Omental fat pad (tissue), 4 donors: Measurements from ENCODE around the gene NXPE1. TPM values are rescaled to one million over a fixed set of nuclear protein-coding genes. Genes with fewer than 3 reads are reported as not detected.

ENCODE experiments used
- ATAC-seq: fragments of 150-250 bp; one replicate; pipeline ENCODE4 v1.9.1; 2016; ENCODE audit warnings: mild to moderate bottlenecking, moderate library complexity; ENCODE audit not compliant: low FRiP score
- DNase-seq: peaks from one replicate; pipeline ENCODE4 v3.0.0-alpha.2; 2019; ENCODE audit warnings: low spot score
- total RNA-seq, 4 donors: library from RNA; depleted of rRNA; stranded (reverse); fragments of >200 nt; gene quantifications; one replicate each; pipeline ENCODE4 v1.1.0, GENCODE V29; 2016
- TF ChIP-seq, protein P1 (sequence below), 3 donors: fragments of 450-650 bp; IDR thresholded peaks; one replicate each; pipeline ENCODE4 v1.5.1; 2016 to 2017; ENCODE audit warnings: antibody characterized with exemption in 3 of 3, mild to moderate bottlenecking in 3 of 3, moderate library complexity in 2 of 3

The NXPE1 gene
- total RNA-seq, 4 donors from 2014 or later, result not detected

DNA sequence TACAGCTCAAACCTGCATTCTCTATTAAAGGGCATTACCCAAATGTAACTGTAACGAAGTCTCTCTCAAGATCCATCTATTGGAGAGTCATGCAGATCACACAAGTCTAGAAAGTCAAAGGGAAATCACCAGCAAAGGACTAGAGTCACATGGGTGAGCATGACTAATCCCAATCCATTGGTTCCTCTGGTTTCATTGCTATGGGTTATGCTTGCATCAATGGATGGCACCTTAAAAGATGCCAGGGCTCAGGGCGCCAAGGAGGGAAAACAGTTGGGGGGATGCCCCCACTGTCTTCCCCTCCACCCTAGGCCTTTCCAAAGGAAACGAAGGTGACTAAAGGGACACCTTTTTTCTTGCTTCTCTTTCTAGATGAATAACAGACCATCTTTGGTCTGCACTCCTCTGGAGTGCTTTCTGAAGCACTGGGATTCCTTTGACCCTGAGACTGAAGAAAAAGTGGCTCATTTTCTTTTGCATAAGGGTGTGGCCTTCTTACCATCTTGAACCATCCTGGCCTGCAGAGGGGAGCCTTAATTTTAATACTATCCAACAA, 27.8 kb upstream of the NXPE1 start:
- TF ChIP-seq, protein P1, sequence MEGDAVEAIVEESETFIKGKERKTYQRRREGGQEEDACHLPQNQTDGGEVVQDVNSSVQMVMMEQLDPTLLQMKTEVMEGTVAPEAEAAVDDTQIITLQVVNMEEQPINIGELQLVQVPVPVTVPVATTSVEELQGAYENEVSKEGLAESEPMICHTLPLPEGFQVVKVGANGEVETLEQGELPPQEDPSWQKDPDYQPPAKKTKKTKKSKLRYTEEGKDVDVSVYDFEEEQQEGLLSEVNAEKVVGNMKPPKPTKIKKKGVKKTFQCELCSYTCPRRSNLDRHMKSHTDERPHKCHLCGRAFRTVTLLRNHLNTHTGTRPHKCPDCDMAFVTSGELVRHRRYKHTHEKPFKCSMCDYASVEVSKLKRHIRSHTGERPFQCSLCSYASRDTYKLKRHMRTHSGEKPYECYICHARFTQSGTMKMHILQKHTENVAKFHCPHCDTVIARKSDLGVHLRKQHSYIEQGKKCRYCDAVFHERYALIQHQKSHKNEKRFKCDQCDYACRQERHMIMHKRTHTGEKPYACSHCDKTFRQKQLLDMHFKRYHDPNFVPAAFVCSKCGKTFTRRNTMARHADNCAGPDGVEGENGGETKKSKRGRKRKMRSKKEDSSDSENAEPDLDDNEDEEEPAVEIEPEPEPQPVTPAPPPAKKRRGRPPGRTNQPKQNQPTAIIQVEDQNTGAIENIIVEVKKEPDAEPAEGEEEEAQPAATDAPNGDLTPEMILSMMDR (IDR thresholded peaks at IDR 0.05), result no peak
- no peak for ATAC-seq
- DNase-seq, result no peak

DNA sequence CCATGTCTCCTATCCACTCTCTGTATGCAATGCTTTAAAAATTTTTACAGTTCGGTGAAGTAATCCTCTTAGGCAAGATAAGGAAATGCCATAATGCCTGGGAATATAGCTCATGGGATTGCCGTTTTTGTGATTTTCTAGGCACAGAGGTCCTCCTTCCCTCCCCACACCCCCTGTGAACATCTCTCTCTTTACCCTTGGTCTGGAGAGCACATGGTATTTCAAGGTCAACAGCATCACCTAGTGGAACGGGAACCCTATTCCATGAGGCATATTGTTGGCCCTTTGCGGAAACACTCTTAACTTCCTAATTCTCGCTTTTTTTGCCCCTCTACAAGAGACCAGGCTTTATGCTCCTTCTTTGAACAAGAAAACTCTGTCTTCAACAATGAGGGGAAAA, 27.1 kb upstream of the NXPE1 start:
- ATAC-seq (no peak), DNase-seq (no peak)
- TF ChIP-seq, protein P1 (IDR thresholded peaks at IDR 0.05), result no peak

DNA sequence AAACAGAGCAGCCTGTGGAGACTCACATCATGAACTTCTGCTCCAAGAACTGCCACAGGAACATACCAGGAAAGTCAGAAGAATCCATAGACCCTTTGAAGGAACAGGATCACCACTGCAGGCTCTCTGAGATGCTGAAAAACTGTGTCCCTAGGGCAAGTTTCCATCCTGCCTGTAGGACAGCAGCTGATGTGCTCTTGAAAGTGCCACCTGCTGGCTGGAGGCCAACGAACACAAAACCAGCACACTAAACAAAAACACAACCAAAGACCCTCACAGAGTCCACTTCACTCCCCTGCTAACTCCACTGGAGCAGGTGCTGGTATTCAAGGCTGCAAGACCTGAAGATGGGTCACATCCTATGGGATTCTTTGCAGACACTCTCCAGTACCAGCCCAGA, 12.0 kb upstream of the NXPE1 start:
- ATAC-seq (no peak), DNase-seq (no peak)
- TF ChIP-seq, protein P1 (IDR thresholded peaks at IDR 0.05), result no peak

DNA sequence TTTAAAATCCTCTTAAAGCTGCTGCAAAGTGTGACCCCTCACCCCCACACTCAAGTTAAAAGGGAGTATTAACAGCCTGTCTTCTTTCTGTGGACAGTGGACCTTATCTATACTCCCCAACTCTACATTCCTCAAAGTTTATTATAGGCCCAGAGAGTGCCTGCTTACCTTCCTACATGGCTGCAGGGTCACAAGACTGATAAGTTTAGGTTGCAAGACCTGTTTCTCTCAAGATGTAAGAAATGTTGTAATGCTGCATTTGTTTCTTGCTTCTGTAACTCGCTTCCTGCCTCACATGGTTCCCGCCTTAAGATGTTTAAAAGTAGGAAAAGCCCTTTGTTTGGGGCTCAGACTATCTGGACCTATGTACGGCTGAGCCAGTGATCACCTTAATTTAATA, 10.1 kb upstream of the NXPE1 start:
- TF ChIP-seq, protein P1 (IDR thresholded peaks at IDR 0.05), result no peak
- no peak for ATAC-seq
- no peak for DNase-seq

DNA sequence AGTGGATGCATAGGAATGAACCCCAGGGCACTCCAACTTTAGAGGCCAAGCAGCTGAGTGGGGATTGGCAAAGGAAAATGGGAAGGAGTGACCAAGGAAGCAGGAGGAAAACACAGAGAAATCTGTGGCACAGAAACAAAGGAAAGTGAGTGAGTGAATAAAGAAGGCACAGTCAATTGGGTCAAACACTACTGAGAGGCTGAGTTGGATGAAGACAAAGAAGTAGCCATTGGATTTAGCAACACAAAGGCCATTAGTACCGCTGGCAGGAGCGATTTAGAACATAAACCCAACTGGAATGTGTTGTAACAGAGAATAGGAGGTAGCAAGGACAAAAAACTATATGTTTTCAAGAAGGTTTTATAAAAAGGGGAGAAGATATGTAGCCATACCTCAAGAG, 6.6 kb upstream of the NXPE1 start:
- TF ChIP-seq, protein P1 (IDR thresholded peaks at IDR 0.05), result no peak
- no peak for ATAC-seq
- DNase-seq, result no peak

DNA sequence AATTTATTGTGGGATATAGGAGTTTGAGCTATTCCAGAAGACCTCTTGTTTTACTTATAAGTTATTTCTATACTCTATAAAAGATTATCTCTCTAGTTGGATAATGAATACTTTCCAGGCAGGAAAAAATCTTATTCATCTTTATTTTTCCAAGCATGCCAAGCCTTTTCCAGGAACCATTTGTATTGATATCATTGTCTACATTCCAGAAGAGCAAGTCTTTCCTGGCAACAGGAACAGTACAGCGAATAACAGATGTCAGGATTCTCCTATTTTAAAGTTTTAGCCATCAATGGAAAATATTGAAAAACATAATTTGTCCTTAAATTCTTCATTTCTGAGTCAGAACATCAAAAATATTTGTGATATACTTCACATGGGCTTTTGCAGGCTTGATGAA, 5.2 kb upstream of the NXPE1 start:
- TF ChIP-seq, protein P1 (IDR thresholded peaks at IDR 0.05), result no peak
- no peak for DNase-seq
- no peak for ATAC-seq

DNA sequence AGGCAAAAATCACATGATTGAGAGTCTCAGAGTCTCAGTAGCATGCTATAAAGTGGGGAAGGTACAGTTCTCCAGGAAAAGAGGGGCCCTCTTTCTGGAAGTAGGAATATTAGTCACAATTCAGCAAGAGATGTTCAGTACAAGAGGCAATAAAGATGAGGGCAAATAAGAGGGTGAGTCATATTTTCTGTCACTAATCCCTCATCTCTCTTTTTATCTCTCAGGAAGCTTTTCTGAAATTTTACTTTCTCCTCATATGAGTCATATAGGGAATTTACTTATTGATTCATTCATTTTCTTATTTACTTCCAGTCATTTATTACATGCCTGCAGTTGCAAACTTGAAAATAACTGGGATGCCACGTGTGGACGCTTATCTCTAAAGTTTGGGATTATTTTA, 3.4 kb upstream of the NXPE1 start:
- ATAC-seq (peak; percentile 82), DNase-seq (no peak)
- TF ChIP-seq, protein P1 (IDR thresholded peaks at IDR 0.05), result no peak
